ENCODE data around the gene UBE4B.
A peak's percentile ranks its signal among the peaks of the same experiment; 100 is the strongest.
"Not testable (repeated sequence)": the region's sequence is repeated elsewhere in the genome, so short reads cannot be mapped to it uniquely, and the experiment has no call there.

Gene UBE4B

GRCh38 chr1:10205206-10205605, 172.4 kb downstream of the UBE4B start:
- not testable (repeated sequence) for H2AK5ac ChIP-seq (ENCODE audit: low read length, severe bottlenecking); H4K8ac ChIP-seq (ENCODE audit: low read length); H3K18ac ChIP-seq (ENCODE audit: low read depth in 1 of 2, low read length in 2 of 2); H4K91ac ChIP-seq (ENCODE audit: low read length); H3K14ac ChIP-seq (ENCODE audit: low read length in 2 of 2); H3K4ac ChIP-seq (ENCODE audit: low read depth in 1 of 2, low read length in 2 of 2); H2AFZ ChIP-seq (ENCODE audit: low read depth, low read length); H3K79me1 ChIP-seq (replicated peaks; ENCODE audit: low read length, poor library complexity, severe bottlenecking); H3K9me3 ChIP-seq (ENCODE audit: control insufficient read depth, low read length); H3K9ac ChIP-seq (ENCODE audit: low read length); H3K4me3 ChIP-seq (ENCODE audit: insufficient read depth in 1 of 2, low read depth in 1 of 2, low read length in 2 of 2); H2BK12ac ChIP-seq (ENCODE audit: low read length in 2 of 2); H2BK15ac ChIP-seq (ENCODE audit: low read depth, poor library complexity, severe bottlenecking); H3K23ac ChIP-seq (ENCODE audit: low read length in 2 of 2); DNase-seq; H3K27ac ChIP-seq (ENCODE audit: low read length, poor library complexity, severe bottlenecking); H3K4me1 ChIP-seq (ENCODE audit: control insufficient read depth, insufficient read depth, low read depth, low read length); H3K4me2 ChIP-seq (ENCODE audit: low read length, poor library complexity, severe bottlenecking); H2BK120ac ChIP-seq (ENCODE audit: low read depth, low read length); H3K36me3 ChIP-seq (ENCODE audit: control insufficient read depth in 1 of 2, insufficient read depth in 2 of 2, low read depth in 1 of 2, low read length in 2 of 2); H2BK5ac ChIP-seq (ENCODE audit: low read depth, low read length, poor library complexity, severe bottlenecking)
- peaks cover 0 to 12% of the 10 kb centered on the region in 2 experiments for H3K27me3 ChIP-seq (ENCODE audit: control insufficient read depth in 1 of 2, insufficient read depth in 1 of 2, low read length in 2 of 2)
- WGBS, result 90% methylated on average over 14 of the region's 14 CpGs

- WGBS, result 100% methylated on average over 1 of the region's 3 CpGs
- Histone ChIP-seq H3K4me3 (ENCODE audit: insufficient read depth in 1 of 2, low read depth in 1 of 2, low read length in 2 of 2) (no peak overlapping the region), H3K9ac (ENCODE audit: low read length) (no peak overlapping the region), H3K9me3 (ENCODE audit: control insufficient read depth, low read length) (no peaks in the 10 kb centered on the region), H3K23ac (ENCODE audit: low read length in 2 of 2) (no peak overlapping the region), H3K27ac (ENCODE audit: low read length, poor library complexity, severe bottlenecking) (no peak overlapping the region), H2BK15ac (ENCODE audit: low read depth, poor library complexity, severe bottlenecking) (no peak overlapping the region), H3K14ac (ENCODE audit: low read length in 2 of 2) (no peak overlapping the region), H2BK12ac (ENCODE audit: low read length in 2 of 2) (no peak overlapping the region), H2AFZ (ENCODE audit: low read depth, low read length) (no peak overlapping the region), H3K27me3 (ENCODE audit: control insufficient read depth in 1 of 2, insufficient read depth in 1 of 2, low read length in 2 of 2) (no peaks in the 10 kb centered on the region), H3K18ac (ENCODE audit: low read depth in 1 of 2, low read length in 2 of 2) (no peak overlapping the region), H2BK120ac (ENCODE audit: low read depth, low read length) (no peak overlapping the region), H3K4me1 (ENCODE audit: control insufficient read depth, insufficient read depth, low read depth, low read length) (peaks cover 1% of the 10 kb centered on the region), H3K79me1 (replicated peaks; ENCODE audit: low read length, poor library complexity, severe bottlenecking) (no peaks in the 10 kb centered on the region), H3K4me2 (ENCODE audit: low read length, poor library complexity, severe bottlenecking) (no peak overlapping the region), H2BK5ac (ENCODE audit: low read depth, low read length, poor library complexity, severe bottlenecking) (no peak overlapping the region), H3K36me3 (ENCODE audit: control insufficient read depth in 1 of 2, insufficient read depth in 2 of 2, low read depth in 1 of 2, low read length in 2 of 2) (no peaks in the 10 kb centered on the region), H2AK5ac (ENCODE audit: low read length, severe bottlenecking) (no peak overlapping the region), H4K91ac (ENCODE audit: low read length) (no peak overlapping the region), H4K8ac (ENCODE audit: low read length) (no peak overlapping the region), H3K4ac (ENCODE audit: low read depth in 1 of 2, low read length in 2 of 2) (no peak overlapping the region)
- no peak for DNase-seq
These were observed 175.1 kb downstream of the UBE4B start for GRCh38 chr1:10207810-10208209.

GRCh38 chr1:10208537-10208936, 175.8 kb downstream of the UBE4B start:
- 92% methylated on average over 7 of the region's 11 CpGs for WGBS

GRCh38 chr1:10209590-10209904, 176.8 kb downstream of the UBE4B start:
- Histone ChIP-seq H3K27ac (ENCODE audit: low read length, poor library complexity, severe bottlenecking) (peak overlapping the region; percentile 93), H3K27me3 (ENCODE audit: control insufficient read depth in 1 of 2, insufficient read depth in 1 of 2, low read length in 2 of 2) (no peaks in the 10 kb centered on the region), H2BK5ac (ENCODE audit: low read depth, low read length, poor library complexity, severe bottlenecking) (no peak overlapping the region), H4K8ac (ENCODE audit: low read length) (no peak overlapping the region), H3K9me3 (ENCODE audit: control insufficient read depth, low read length) (no peaks in the 10 kb centered on the region), H2AFZ (ENCODE audit: low read depth, low read length) (peak overlapping the region; percentile 11), H3K4me1 (ENCODE audit: control insufficient read depth, insufficient read depth, low read depth, low read length) (peaks cover 2% of the 10 kb centered on the region), H3K14ac (ENCODE audit: low read length in 2 of 2) (no peak overlapping the region), H3K9ac (ENCODE audit: low read length) (peak overlapping the region; percentile 96), H2BK15ac (ENCODE audit: low read depth, poor library complexity, severe bottlenecking) (no peak overlapping the region), H3K23ac (ENCODE audit: low read length in 2 of 2) (no peak overlapping the region), H3K4me2 (ENCODE audit: low read length, poor library complexity, severe bottlenecking) (peak overlapping the region; percentile 75), H3K36me3 (ENCODE audit: control insufficient read depth in 1 of 2, insufficient read depth in 2 of 2, low read depth in 1 of 2, low read length in 2 of 2) (no peaks in the 10 kb centered on the region), H2BK12ac (ENCODE audit: low read length in 2 of 2) (no peak overlapping the region), H3K4ac (ENCODE audit: low read depth in 1 of 2, low read length in 2 of 2) (no peak overlapping the region), H3K4me3 (ENCODE audit: insufficient read depth in 1 of 2, low read depth in 1 of 2, low read length in 2 of 2) (peak overlapping the region; percentile 58 to 81), H3K18ac (ENCODE audit: low read depth in 1 of 2, low read length in 2 of 2) (peak overlapping the region; percentile 28 to 98), H3K79me1 (replicated peaks; ENCODE audit: low read length, poor library complexity, severe bottlenecking) (no peaks in the 10 kb centered on the region), H2BK120ac (ENCODE audit: low read depth, low read length) (no peak overlapping the region), H2AK5ac (ENCODE audit: low read length, severe bottlenecking) (no peak overlapping the region), H4K91ac (ENCODE audit: low read length) (no peak overlapping the region)
- no peak for DNase-seq
- WGBS, result 0% methylated on average over 5 of the region's 8 CpGs

More at GRCh38 chr1:10208537-10208936, 175.8 kb downstream of the UBE4B start:
- Histone ChIP-seq H3K14ac (ENCODE audit: low read length in 2 of 2) (no peak overlapping the region), H3K36me3 (ENCODE audit: control insufficient read depth in 1 of 2, insufficient read depth in 2 of 2, low read depth in 1 of 2, low read length in 2 of 2) (no peaks in the 10 kb centered on the region), H4K91ac (ENCODE audit: low read length) (no peak overlapping the region), H2AK5ac (ENCODE audit: low read length, severe bottlenecking) (no peak overlapping the region), H3K9ac (ENCODE audit: low read length) (no peak overlapping the region), H3K4me1 (ENCODE audit: control insufficient read depth, insufficient read depth, low read depth, low read length) (peaks cover 1% of the 10 kb centered on the region), H3K27ac (ENCODE audit: low read length, poor library complexity, severe bottlenecking) (no peak overlapping the region), H3K23ac (ENCODE audit: low read length in 2 of 2) (no peak overlapping the region), H4K8ac (ENCODE audit: low read length) (no peak overlapping the region), H2BK15ac (ENCODE audit: low read depth, poor library complexity, severe bottlenecking) (no peak overlapping the region), H3K9me3 (ENCODE audit: control insufficient read depth, low read length) (no peaks in the 10 kb centered on the region), H3K27me3 (ENCODE audit: control insufficient read depth in 1 of 2, insufficient read depth in 1 of 2, low read length in 2 of 2) (no peaks in the 10 kb centered on the region), H2BK12ac (ENCODE audit: low read length in 2 of 2) (no peak overlapping the region), H3K4ac (ENCODE audit: low read depth in 1 of 2, low read length in 2 of 2) (no peak overlapping the region), H3K4me2 (ENCODE audit: low read length, poor library complexity, severe bottlenecking) (no peak overlapping the region), H3K79me1 (replicated peaks; ENCODE audit: low read length, poor library complexity, severe bottlenecking) (no peaks in the 10 kb centered on the region), H2AFZ (ENCODE audit: low read depth, low read length) (no peak overlapping the region), H3K18ac (ENCODE audit: low read depth in 1 of 2, low read length in 2 of 2) (no peak overlapping the region), H2BK120ac (ENCODE audit: low read depth, low read length) (no peak overlapping the region), H2BK5ac (ENCODE audit: low read depth, low read length, poor library complexity, severe bottlenecking) (no peak overlapping the region), H3K4me3 (ENCODE audit: insufficient read depth in 1 of 2, low read depth in 1 of 2, low read length in 2 of 2) (no peak overlapping the region)
- DNase-seq, result no peak
